ENCODE data around the gene SEMA3A.

Gene SEMA3A

DNA sequence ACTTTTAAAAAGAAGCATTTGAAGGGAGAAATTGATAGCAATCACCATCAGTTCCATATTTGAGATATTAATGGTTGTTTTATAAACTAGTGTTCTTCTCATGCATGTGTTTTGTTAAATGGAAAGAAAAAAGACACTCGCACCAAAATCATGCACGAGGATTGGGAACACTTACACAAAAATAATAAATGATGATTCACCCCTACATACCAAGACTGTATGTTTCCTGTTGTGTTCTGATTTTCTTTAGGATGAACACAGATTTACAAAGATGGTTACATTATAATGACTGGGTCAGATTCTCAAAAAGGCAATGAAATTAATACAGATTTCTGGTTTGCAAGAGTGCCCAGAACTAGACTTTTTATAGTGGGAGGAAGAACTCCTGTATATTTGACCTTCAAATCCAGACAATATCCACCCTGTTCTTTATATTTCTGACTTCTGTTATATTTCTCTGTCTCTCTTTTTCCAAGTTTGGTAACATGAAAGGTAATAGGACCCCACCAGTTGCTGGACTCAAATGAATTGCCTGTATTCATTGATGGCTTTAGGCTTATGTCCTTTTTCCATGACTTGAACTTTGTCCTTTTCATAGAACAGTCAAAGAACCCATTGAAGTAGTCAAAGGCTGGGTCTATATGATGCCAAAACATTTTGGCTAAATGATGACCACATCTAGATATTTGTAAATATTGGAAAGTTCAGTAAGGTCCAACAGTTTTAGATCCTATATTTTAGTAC is 54.4 kb downstream of the SEMA3A start:
- Histone ChIP-seq H3K36me3 (ENCODE audit: control insufficient read depth, insufficient read depth, low read length) (no peaks in the 10 kb centered on the region), H3K27ac (ENCODE audit: low read length) (no peak overlapping the region), H3K9me3 (ENCODE audit: control insufficient read depth, insufficient read depth, low read length) (no peaks in the 10 kb centered on the region), H3K4me3 (ENCODE audit: low read length) (no peak overlapping the region), H3K27me3 (ENCODE audit: control insufficient read depth, insufficient read depth, low read length) (no peaks in the 10 kb centered on the region), H3K4me1 (ENCODE audit: control insufficient read depth, insufficient read depth, low read length) (peaks cover 2% of the 10 kb centered on the region; the same call in 1 of the 2 replicates)
- DNase-seq (ENCODE audit: low read depth, low spot score) = no peak
- no CpG with 5 or more reads among the region's 2 CpGs for WGBS (ENCODE audit: insufficient coverage, insufficient read length)

DNA sequence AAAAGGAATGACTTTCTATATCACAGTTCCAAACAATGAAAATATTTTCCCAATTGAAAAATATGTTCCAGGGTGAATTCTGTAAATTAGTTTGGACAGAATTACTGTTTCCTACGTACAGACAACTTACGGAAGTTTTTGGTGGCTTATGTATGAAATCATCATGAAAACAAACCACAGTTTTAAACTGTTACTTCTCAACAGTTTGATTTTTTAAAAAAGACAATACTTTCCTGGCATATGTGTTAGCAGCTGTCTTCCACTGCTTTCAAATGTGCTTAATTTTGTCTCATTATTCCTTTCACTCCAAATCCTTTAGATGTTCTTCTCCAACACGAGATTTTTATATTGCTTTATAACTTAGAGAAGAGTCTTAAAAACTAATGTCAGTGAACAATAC is 56.2 kb downstream of the SEMA3A start:
- no peak for DNase-seq (ENCODE audit: low read depth, low spot score)
- Histone ChIP-seq H3K9me3 (ENCODE audit: control insufficient read depth, insufficient read depth, low read length) (no peaks in the 10 kb centered on the region), H3K36me3 (ENCODE audit: control insufficient read depth, insufficient read depth, low read length) (no peaks in the 10 kb centered on the region), H3K27ac (ENCODE audit: low read length) (no peak overlapping the region), H3K4me1 (ENCODE audit: control insufficient read depth, insufficient read depth, low read length) (no peaks in the 10 kb centered on the region; the same call in 1 of the 2 replicates), H3K27me3 (ENCODE audit: control insufficient read depth, insufficient read depth, low read length) (no peaks in the 10 kb centered on the region), H3K4me3 (ENCODE audit: low read length) (no peak overlapping the region)
- WGBS (ENCODE audit: insufficient coverage, insufficient read length) = no CpG with 5 or more reads among the region's 3 CpGs

DNA sequence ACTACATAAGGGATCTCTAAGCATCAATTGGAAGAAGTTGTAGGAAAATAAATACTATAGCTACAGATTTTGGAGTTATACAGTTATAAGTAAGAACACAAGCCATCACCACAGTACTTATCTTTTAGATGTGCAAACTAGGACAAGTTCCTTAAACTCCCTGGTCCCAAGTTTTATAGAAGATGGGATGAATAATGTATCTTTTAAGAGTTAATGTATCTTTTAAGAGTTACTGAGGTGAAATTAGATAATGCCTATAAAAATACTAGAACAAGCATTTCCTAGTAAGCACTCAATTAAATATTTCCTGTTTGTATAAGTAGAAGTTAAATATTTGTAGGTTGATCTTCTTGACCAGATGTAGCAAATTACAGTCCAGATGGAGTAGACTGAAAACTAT is 56.8 kb downstream of the SEMA3A start:
- no peaks in the 10 kb centered on the region for H3K36me3 ChIP-seq (ENCODE audit: control insufficient read depth, insufficient read depth, low read length)
- no peak for DNase-seq (ENCODE audit: low read depth, low spot score)
- H3K27ac ChIP-seq (ENCODE audit: low read length) = no peak overlapping the region
- H3K4me3 ChIP-seq (ENCODE audit: low read length) = no peak overlapping the region
- no peaks in the 10 kb centered on the region; the same call in 1 of the 2 replicates for H3K4me1 ChIP-seq (ENCODE audit: control insufficient read depth, insufficient read depth, low read length)
- H3K27me3 ChIP-seq (ENCODE audit: control insufficient read depth, insufficient read depth, low read length) = no peaks in the 10 kb centered on the region
- H3K9me3 ChIP-seq (ENCODE audit: control insufficient read depth, insufficient read depth, low read length) = no peaks in the 10 kb centered on the region

DNA sequence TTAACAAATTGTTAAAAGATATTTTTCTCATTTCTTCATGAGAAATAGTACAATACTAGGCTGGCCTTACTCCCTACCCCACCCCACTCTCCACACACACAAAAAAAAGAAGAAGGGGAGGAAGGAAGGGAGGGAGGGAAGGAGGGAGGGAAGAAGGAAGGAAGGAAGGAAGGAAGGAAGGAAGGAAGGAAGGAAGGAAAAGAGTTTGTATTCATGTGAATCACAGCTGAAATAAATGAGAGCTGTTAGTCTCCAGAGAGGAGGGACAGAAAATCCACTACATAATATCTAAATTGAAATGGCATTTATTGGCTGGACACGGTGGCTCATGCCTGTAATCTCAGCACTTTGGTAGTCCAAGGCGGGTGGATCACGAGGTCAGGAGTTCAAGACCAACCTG is 57.8 kb downstream of the SEMA3A start:
- Histone ChIP-seq H3K27ac (ENCODE audit: low read length) (no peak overlapping the region), H3K4me1 (ENCODE audit: control insufficient read depth, insufficient read depth, low read length) (no peaks in the 10 kb centered on the region), H3K27me3 (ENCODE audit: control insufficient read depth, insufficient read depth, low read length) (no peaks in the 10 kb centered on the region), H3K9me3 (ENCODE audit: control insufficient read depth, insufficient read depth, low read length) (no peaks in the 10 kb centered on the region), H3K4me3 (ENCODE audit: low read length) (no peak overlapping the region), H3K36me3 (ENCODE audit: control insufficient read depth, insufficient read depth, low read length) (no peaks in the 10 kb centered on the region)
- WGBS (ENCODE audit: insufficient coverage, insufficient read length) = no CpG with 5 or more reads among the region's 3 CpGs
- DNase-seq (ENCODE audit: low read depth, low spot score) = no peak

- no peaks in the 10 kb centered on the region for H3K36me3 ChIP-seq (ENCODE audit: control insufficient read depth, insufficient read depth, low read length)
- no peak overlapping the region for H3K4me3 ChIP-seq (ENCODE audit: low read length)
- H3K9me3 ChIP-seq (ENCODE audit: control insufficient read depth, insufficient read depth, low read length) = no peaks in the 10 kb centered on the region
- H3K27me3 ChIP-seq (ENCODE audit: control insufficient read depth, insufficient read depth, low read length) = no peaks in the 10 kb centered on the region
- H3K4me1 ChIP-seq (ENCODE audit: control insufficient read depth, insufficient read depth, low read length) = no peaks in the 10 kb centered on the region
- WGBS (ENCODE audit: insufficient coverage, insufficient read length) = no CpG with 5 or more reads among the region's 3 CpGs
- no peak for DNase-seq (ENCODE audit: low read depth, low spot score)
- no peak overlapping the region for H3K27ac ChIP-seq (ENCODE audit: low read length)
These were observed 58.3 kb downstream of the SEMA3A start for GRCh38 chr7:84136336-84136735.

DNA sequence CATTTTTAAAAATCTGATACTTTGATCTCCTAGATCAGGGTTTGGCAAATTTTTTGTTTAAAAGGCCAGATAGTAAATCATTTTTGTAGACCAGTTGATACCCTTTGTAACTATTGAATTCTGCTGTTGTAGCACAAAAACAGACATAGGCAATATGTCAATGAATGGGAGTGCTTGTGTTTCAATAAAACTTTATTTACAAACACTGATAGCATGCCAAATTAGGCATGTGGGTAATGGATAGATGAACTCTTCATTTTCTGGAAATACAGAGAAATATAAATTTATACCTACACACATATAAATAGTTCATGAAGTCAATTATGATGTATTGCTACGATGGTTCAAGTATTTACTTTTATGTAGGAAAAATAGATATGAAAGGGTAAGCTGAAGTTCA is 60.4 kb downstream of the SEMA3A start:
- no peaks in the 10 kb centered on the region for H3K36me3 ChIP-seq (ENCODE audit: control insufficient read depth, insufficient read depth, low read length)
- H3K4me1 ChIP-seq (ENCODE audit: control insufficient read depth, insufficient read depth, low read length) = no peaks in the 10 kb centered on the region
- no peaks in the 10 kb centered on the region for H3K27me3 ChIP-seq (ENCODE audit: control insufficient read depth, insufficient read depth, low read length)
- H3K9me3 ChIP-seq (ENCODE audit: control insufficient read depth, insufficient read depth, low read length) = no peaks in the 10 kb centered on the region
- H3K4me3 ChIP-seq (ENCODE audit: low read length) = no peak overlapping the region
- WGBS (ENCODE audit: insufficient coverage, insufficient read length) = 100% methylated on average over 1 of the region's 1 CpG
- no peak overlapping the region for H3K27ac ChIP-seq (ENCODE audit: low read length)
- no peak for DNase-seq (ENCODE audit: low read depth, low spot score)

DNA sequence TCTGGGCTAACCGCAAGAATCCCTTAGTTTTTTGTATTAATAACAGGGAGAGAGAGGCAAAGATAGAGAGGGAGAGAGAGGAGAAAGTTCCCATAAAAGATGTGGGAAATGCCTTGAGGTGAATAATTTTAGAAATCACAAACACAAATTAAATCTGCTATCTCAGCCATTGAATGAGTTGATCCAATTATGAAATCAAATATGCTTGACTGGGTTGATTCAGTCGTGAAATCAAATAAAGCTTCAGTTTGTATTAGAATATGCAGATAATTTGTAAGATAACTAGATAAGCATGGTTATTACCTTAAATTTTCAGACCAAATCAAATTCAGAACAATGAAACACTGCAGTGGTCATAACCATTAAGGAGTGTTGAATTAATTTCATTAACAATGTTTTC is 68.9 kb downstream of the SEMA3A start:
- H3K27ac ChIP-seq (ENCODE audit: low read length) = no peak overlapping the region
- no peak for DNase-seq (ENCODE audit: low read depth, low spot score)
- no peaks in the 10 kb centered on the region for H3K36me3 ChIP-seq (ENCODE audit: control insufficient read depth, insufficient read depth, low read length)
- no peaks in the 10 kb centered on the region for H3K9me3 ChIP-seq (ENCODE audit: control insufficient read depth, insufficient read depth, low read length)
- WGBS (ENCODE audit: insufficient coverage, insufficient read length) = no CpG with 5 or more reads among the region's 2 CpGs
- H3K27me3 ChIP-seq (ENCODE audit: control insufficient read depth, insufficient read depth, low read length) = no peaks in the 10 kb centered on the region
- H3K4me1 ChIP-seq (ENCODE audit: control insufficient read depth, insufficient read depth, low read length) = no peaks in the 10 kb centered on the region
- no peak overlapping the region for H3K4me3 ChIP-seq (ENCODE audit: low read length)

DNA sequence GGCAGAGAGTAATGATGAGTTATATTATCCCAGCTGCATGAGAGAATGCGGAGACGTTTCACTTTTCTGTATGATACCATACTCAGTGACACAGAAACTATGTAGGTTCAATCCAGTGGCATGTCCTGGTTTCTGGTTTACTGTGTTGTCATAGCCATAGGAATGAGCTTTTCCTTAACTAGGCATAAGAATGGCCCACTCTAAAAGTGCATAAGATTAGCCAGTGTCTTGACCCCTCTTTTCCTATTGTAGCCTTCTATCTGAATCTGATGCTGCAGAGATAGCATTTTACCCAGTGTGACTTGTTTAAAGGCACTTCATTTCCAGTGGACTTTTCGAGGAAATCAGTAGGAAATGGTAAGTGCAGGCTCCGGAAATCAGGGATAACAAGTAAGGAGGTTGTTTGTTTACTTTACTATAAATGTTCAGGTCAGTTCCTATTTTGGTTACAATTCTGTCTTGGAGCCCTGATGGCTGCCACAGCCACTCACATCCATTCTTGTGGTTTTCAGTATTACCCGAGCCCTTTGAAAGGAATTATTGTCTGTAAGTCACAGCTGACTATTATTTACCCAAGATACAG is 70.5 kb downstream of the SEMA3A start:
- no peaks in the 10 kb centered on the region for H3K9me3 ChIP-seq (ENCODE audit: control insufficient read depth, insufficient read depth, low read length)
- no peak for DNase-seq (ENCODE audit: low read depth, low spot score)
- no peaks in the 10 kb centered on the region for H3K36me3 ChIP-seq (ENCODE audit: control insufficient read depth, insufficient read depth, low read length)
- H3K27me3 ChIP-seq (ENCODE audit: control insufficient read depth, insufficient read depth, low read length) = no peaks in the 10 kb centered on the region
- no peak overlapping the region for H3K4me3 ChIP-seq (ENCODE audit: low read length)
- H3K4me1 ChIP-seq (ENCODE audit: control insufficient read depth, insufficient read depth, low read length) = no peaks in the 10 kb centered on the region
- no peak overlapping the region for H3K27ac ChIP-seq (ENCODE audit: low read length)
- WGBS (ENCODE audit: insufficient coverage, insufficient read length) = no CpG with 5 or more reads among the region's 5 CpGs

DNA sequence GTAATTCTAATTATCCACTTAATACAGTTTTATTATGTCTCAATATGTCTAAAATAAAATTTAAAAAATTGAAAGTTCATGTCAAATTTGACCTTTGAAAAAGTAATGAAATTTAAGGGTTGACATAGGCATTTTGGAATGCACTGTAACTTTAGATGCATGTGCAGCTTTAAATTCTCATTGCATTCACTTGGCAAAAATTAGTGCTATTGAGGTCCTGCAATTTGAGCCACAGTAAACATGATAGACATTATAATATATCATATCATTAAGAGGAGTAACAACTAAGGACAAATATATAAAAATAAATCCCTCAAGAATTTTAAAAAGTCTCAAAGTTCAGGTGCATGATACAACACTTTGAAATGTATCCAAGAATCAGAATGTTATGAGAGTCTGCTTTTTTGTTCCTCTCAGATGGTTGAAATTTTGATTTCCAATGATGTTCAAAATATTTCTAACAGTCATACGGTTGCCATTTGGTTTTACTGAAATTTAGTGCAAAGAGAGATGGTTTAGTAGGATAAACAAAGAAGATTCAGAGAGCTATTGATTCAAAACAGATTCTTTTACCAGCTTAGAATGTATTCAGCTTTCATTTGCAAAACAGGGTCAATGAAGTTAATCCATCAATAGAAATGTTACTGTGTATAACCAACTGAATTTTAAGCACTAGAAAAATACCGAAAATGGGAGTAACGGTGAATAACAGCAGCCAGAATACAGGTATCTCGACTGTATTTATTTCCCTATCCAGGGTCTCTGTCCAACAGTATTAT is 71.8 kb downstream of the SEMA3A start:
- no peak for DNase-seq (ENCODE audit: low read depth, low spot score)
- Histone ChIP-seq H3K9me3 (ENCODE audit: control insufficient read depth, insufficient read depth, low read length) (no peaks in the 10 kb centered on the region), H3K27ac (ENCODE audit: low read length) (no peak overlapping the region), H3K4me3 (ENCODE audit: low read length) (no peak overlapping the region), H3K36me3 (ENCODE audit: control insufficient read depth, insufficient read depth, low read length) (no peaks in the 10 kb centered on the region), H3K27me3 (ENCODE audit: control insufficient read depth, insufficient read depth, low read length) (no peaks in the 10 kb centered on the region), H3K4me1 (ENCODE audit: control insufficient read depth, insufficient read depth, low read length) (no peaks in the 10 kb centered on the region)
- WGBS (ENCODE audit: insufficient coverage, insufficient read length) = no CpG with 5 or more reads among the region's 4 CpGs

DNA sequence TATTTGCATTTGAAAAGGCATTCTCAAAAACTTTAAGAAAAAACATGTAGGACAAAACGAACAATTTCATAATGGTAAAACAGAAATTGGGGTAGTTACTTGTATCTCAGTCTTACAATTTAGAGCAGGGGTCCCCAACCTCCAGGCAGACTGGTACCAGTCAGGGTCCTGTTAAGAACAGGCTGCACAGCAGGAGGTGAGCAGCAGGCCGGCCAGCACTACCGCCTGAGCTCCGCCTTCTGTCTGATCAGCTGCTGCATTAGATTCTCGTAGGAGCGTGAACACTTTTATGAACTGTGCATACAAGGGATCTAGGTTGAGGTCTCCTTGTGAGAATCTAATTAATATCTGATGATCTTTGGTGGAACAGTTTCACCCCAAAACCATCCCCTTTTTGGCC is 77.3 kb downstream of the SEMA3A start:
- Histone ChIP-seq H3K9me3 (ENCODE audit: control insufficient read depth, insufficient read depth, low read length) (no peaks in the 10 kb centered on the region), H3K36me3 (ENCODE audit: control insufficient read depth, insufficient read depth, low read length) (no peaks in the 10 kb centered on the region), H3K4me1 (ENCODE audit: control insufficient read depth, insufficient read depth, low read length) (no peaks in the 10 kb centered on the region; the same call in 1 of the 2 replicates), H3K27ac (ENCODE audit: low read length) (no peak overlapping the region), H3K4me3 (ENCODE audit: low read length) (no peak overlapping the region), H3K27me3 (ENCODE audit: control insufficient read depth, insufficient read depth, low read length) (no peaks in the 10 kb centered on the region)
- WGBS (ENCODE audit: insufficient coverage, insufficient read length) = no CpG with 5 or more reads among the region's 6 CpGs
- DNase-seq (ENCODE audit: low read depth, low spot score) = no peak

Measured in iPS DF 6.9 (cell line).